Ovary (tissue), 3 donors: ENCODE results near the gene MIF4GD.

Source experiments
- CTCF ChIP-seq, 3 donors: fragments of 450-650 bp in 2 of 3; fragments of 200-600 bp in 1 of 3; IDR thresholded peaks; one replicate each; pipeline versions ENCODE4 v1.5.1 to v1.8.0; 2016 to 2022; ENCODE audit warnings: antibody characterized with exemption in 3 of 3, mild to moderate bottlenecking in 1 of 3
- EP300 ChIP-seq: sonication (generic); formaldehyde crosslinking; IDR thresholded peaks from one replicate; pipeline ENCODE4 v1.6.1; 2017; ENCODE audit warnings: antibody characterized with exemption
- donor health status: DM: no; HTN: no; CAD: no.

DNA sequence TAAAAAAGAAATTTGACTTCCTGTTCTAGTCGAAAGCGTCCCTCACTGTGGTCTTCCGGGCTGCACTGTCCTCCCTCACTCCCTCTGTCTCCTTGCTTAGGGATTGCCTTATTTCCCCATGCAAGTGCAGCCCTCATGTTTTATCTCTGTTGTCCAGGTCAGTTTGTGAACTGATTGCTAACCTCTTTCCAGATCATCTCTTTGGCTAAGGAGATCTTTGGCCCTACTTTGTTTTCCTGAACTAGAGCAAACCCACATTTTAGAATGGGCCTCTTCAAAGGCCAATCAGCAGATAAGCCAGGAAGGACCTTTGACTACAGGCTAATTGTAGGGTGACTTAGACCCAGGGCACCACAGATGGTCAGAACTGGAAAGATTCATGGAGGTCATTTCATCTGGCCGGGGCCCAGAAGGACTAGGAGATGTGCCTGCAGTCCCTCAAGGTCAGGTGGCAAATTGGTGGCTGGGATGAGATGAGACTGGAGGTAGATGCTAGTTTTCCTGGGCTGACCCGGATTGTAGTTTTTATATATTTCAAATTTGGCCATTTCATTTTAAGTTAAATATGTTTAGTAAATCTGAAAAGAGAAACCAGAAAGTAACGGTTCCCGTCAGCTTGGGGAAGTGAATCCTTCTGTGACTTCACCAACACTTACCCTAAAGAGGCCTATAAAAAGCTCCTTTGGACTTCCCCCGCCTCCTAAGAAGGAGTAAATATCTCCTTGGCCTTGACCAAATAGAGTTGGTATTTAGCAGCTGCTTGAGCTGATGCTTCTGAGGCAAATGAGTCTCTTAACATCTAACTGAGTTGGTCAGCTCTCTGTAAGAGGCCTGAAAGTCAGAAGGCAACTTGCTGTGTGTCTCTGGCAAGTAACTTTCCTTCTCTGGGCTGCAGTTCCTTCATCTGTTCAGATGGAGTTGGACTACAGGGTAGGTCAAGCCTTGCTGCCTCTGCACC lies 24.4 kb upstream of the MIF4GD start:
- TF ChIP-seq CTCF (IDR thresholded peaks at IDR 0.05) (no peak), EP300 (no peak)
